Osteoblast (primary cell): Measurements from ENCODE around the gene CCDC50. TPM values are rescaled to one million over a fixed set of nuclear protein-coding genes. Genes with fewer than 3 reads are reported as not detected.
A peak's percentile ranks its signal among the peaks of the same experiment; 100 is the strongest.

Source experiments
- DNase-seq: peaks from one replicate; pipeline ENCODE4 v3.0.0; 2011; ENCODE audit warnings: low spot score, mixed read lengths; ENCODE audit not compliant: insufficient read length; ENCODE audit errors: missing footprints
- H2AFZ ChIP-seq: 2 replicates; pipeline ENCODE4 v1.6.0; 2011; ENCODE audit warnings: mild to moderate bottlenecking, low read length
- H3K27ac ChIP-seq: 2 replicates; pipeline ENCODE4 v1.5.1; 2011; ENCODE audit warnings: mild to moderate bottlenecking, low read depth, low read length, moderate library complexity
- H3K27me3 ChIP-seq: 2 replicates; pipeline ENCODE4 v1.6.0; 2012; ENCODE audit warnings: mild to moderate bottlenecking, control low read depth, inconsistent platforms, low read length, moderate library complexity; ENCODE audit not compliant: insufficient read depth
- H3K36me3 ChIP-seq: 2 replicates; pipeline ENCODE4 v1.5.1; 2011; ENCODE audit warnings: mild to moderate bottlenecking, low read length, control low read depth, moderate library complexity; ENCODE audit not compliant: insufficient read depth
- H3K4me1 ChIP-seq: 2 replicates; pipeline ENCODE4 v1.5.1; 2011; ENCODE audit warnings: mild to moderate bottlenecking, low read length, control low read depth, moderate library complexity; ENCODE audit not compliant: insufficient read depth
- H3K4me2 ChIP-seq: 2 replicates; pipeline ENCODE4 v1.6.0; 2011; ENCODE audit warnings: mild to moderate bottlenecking, low read length; ENCODE audit not compliant: insufficient read depth
- H3K4me3 ChIP-seq: fragments of 200-600 bp; sonication (generic); 3 replicates; pipeline ENCODE4 v1.5.1; 2012; ENCODE audit warnings: mild to moderate bottlenecking, low read length, inconsistent platforms; ENCODE audit not compliant: insufficient read depth
- H3K79me2 ChIP-seq: 2 replicates; pipeline ENCODE4 v1.6.0; 2012; ENCODE audit warnings: mild to moderate bottlenecking, low read length, control low read depth, inconsistent platforms; ENCODE audit not compliant: insufficient read depth
- H3K9me3 ChIP-seq: 2 replicates; pipeline ENCODE4 v1.5.1; 2011; ENCODE audit warnings: low read depth, low read length, control low read depth
- H4K20me1 ChIP-seq: 2 replicates; pipeline ENCODE4 v1.6.0; 2012; ENCODE audit warnings: mild to moderate bottlenecking, low read length, control low read depth; ENCODE audit not compliant: insufficient read depth
- CTCF ChIP-seq: IDR thresholded peaks from 2 replicates; pipeline ENCODE4 v1.5.1; 2011; ENCODE audit warnings: mild to moderate bottlenecking, low read depth, low read length, moderate library complexity; ENCODE audit errors: extremely low read depth
- total RNA-seq: library from RNA; depleted of rRNA; stranded (reverse); fragments of >200 nt; gene quantifications from 2 replicates; pipeline ENCODE4 v1.2.3, GENCODE V29; 2012

The CCDC50 gene
- total RNA-seq, 1 donor: 78.2 TPM

GRCh38 chr3:191330530-191331048 lies 1.4 kb downstream of the CCDC50 start:
- Histone ChIP-seq H3K4me3 (peak overlapping the region; percentile 88), H3K9me3 (no peaks in the 10 kb centered on the region), H3K27ac (peak overlapping the region; percentile 89), H3K27me3 (no peaks in the 10 kb centered on the region), H3K4me1 (peaks cover 16% of the 10 kb centered on the region), H3K36me3 (no peaks in the 10 kb centered on the region), H2AFZ (peak overlapping the region; percentile 95), H3K4me2 (peak overlapping the region; percentile 85), H4K20me1 (no peaks in the 10 kb centered on the region), H3K79me2 (peaks cover 62% of the 10 kb centered on the region)
- TF ChIP-seq CTCF: no peak
- no peak for DNase-seq

- H3K4me3 ChIP-seq: peak overlapping the region; percentile 88
- H3K79me2 ChIP-seq: peaks cover 70% of the 10 kb centered on the region
- no peaks in the 10 kb centered on the region for H4K20me1 ChIP-seq
- peaks cover 16% of the 10 kb centered on the region for H3K4me1 ChIP-seq
- no peak for DNase-seq
- H3K27me3 ChIP-seq: no peaks in the 10 kb centered on the region
- peak overlapping the region; percentile 85 for H3K4me2 ChIP-seq
- H2AFZ ChIP-seq: no peak overlapping the region
- H3K9me3 ChIP-seq: no peaks in the 10 kb centered on the region
- H3K36me3 ChIP-seq: no peaks in the 10 kb centered on the region
- peak overlapping the region; percentile 89 for H3K27ac ChIP-seq
- TF ChIP-seq CTCF: no peak
These were observed 2.2 kb downstream of the CCDC50 start for GRCh38 chr3:191331388-191331787.

GRCh38 chr3:191333298-191333880 lies 4.2 kb downstream of the CCDC50 start:
- H3K4me2 ChIP-seq: no peak overlapping the region

More at GRCh38 chr3:191333298-191333880, 4.2 kb downstream of the CCDC50 start:
- no peaks in the 10 kb centered on the region for H3K27me3 ChIP-seq
- no peak overlapping the region for H2AFZ ChIP-seq
- TF ChIP-seq CTCF: no peak
- no peaks in the 10 kb centered on the region for H3K36me3 ChIP-seq
- H3K4me3 ChIP-seq: no peak overlapping the region
- no peaks in the 10 kb centered on the region for H3K9me3 ChIP-seq
- H3K79me2 ChIP-seq: peaks cover 88% of the 10 kb centered on the region
- no peaks in the 10 kb centered on the region for H4K20me1 ChIP-seq
- H3K27ac ChIP-seq: no peak overlapping the region
- H3K4me1 ChIP-seq: peaks cover 28% of the 10 kb centered on the region
- DNase-seq: no peak
